Measurements from ENCODE around the gene TRPC1.

- TF ChIP-seq SUZ12 (IDR thresholded peaks at IDR 0.05; ENCODE audit: extremely low read depth, insufficient read depth, insufficient read length) (no peak), ZNF274 (IDR thresholded peaks at IDR 0.05; ENCODE audit: low read depth, low read length) (no peak)
Measured at GRCh38 chr3:142735462-142735861, 11.6 kb downstream of the TRPC1 start.

Measured in NT2/D1 (cell line).